ENCODE data around the gene SSTR3. TPM values are rescaled to one million over a fixed set of nuclear protein-coding genes. Genes with fewer than 3 reads are reported as not detected.

SSTR3 gene
- total and polyA plus RNA-seq, 9 of the 15 experiments (the other 6 are each of a cell fraction or from before 2014, with no cell fraction given): 0.03 TPM; not detected in 8

DNA sequence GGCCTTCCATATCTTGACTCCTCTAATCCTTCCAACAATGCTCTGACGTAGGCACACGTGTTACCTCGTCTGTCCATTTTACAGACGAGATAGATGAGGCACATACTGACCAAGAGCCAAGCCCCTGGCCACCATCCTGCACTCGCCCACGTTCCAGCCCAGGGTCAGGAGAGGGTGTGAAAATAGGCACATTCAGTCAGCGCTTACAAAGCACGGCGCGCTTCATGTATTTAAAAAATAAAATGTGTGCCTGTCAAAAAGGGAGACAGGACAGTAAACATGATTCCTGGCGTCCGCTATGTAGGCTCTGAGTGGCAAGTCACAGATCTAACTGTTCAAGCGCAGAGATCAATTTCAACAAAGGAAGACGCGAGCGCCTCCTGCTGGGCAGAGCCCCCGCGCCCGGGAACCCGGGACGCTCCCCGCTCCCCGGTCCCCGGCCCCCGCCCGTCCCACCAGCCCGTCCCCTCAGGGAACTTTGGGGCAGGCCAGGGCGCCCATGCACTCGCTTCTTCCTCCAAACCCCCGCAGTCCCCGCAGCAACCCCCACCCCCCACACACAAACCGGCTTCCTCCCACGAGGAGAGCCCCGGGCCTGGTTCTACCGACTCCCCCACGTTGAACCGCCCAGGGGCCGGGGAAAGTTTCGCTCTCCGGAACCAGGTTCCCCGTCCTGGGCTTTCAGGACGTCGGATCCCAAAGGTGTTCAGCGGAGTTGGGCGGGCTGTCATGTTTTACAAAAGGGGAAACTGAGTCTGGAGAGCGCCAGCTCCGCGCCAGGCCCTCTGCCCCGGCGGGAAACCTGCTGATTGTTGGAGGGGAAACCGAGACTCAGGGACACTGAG lies 13.8 kb downstream of the SSTR3 start (continued):
- TF ChIP-seq, protein P1, sequence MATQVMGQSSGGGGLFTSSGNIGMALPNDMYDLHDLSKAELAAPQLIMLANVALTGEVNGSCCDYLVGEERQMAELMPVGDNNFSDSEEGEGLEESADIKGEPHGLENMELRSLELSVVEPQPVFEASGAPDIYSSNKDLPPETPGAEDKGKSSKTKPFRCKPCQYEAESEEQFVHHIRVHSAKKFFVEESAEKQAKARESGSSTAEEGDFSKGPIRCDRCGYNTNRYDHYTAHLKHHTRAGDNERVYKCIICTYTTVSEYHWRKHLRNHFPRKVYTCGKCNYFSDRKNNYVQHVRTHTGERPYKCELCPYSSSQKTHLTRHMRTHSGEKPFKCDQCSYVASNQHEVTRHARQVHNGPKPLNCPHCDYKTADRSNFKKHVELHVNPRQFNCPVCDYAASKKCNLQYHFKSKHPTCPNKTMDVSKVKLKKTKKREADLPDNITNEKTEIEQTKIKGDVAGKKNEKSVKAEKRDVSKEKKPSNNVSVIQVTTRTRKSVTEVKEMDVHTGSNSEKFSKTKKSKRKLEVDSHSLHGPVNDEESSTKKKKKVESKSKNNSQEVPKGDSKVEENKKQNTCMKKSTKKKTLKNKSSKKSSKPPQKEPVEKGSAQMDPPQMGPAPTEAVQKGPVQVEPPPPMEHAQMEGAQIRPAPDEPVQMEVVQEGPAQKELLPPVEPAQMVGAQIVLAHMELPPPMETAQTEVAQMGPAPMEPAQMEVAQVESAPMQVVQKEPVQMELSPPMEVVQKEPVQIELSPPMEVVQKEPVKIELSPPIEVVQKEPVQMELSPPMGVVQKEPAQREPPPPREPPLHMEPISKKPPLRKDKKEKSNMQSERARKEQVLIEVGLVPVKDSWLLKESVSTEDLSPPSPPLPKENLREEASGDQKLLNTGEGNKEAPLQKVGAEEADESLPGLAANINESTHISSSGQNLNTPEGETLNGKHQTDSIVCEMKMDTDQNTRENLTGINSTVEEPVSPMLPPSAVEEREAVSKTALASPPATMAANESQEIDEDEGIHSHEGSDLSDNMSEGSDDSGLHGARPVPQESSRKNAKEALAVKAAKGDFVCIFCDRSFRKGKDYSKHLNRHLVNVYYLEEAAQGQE (IDR thresholded peaks at IDR 0.05; ENCODE audit: borderline replicate concordance): peak; percentile 36; the same call in 1 of the 2 replicates
- TF ChIP-seq, protein P1 (CRISPR knock-in tag; IDR thresholded peaks at IDR 0.05; ENCODE audit: low read depth): no peak
- TF ChIP-seq ZNF121 (CRISPR knock-in tag; conservative IDR thresholded peaks at IDR 0.05): peak; percentile 45
- no peak for TF ChIP-seq GATAD2A (IDR thresholded peaks at IDR 0.05)
- TF ChIP-seq DNMT1 (IDR thresholded peaks at IDR 0.05): no peak
- TF ChIP-seq BCOR (IDR thresholded peaks at IDR 0.05): peak; percentile 87
- no peak for TF ChIP-seq TAF9B (IDR thresholded peaks at IDR 0.05; ENCODE audit: partially characterized antibody)
- no peak for TF ChIP-seq MYC (IDR thresholded peaks at IDR 0.05; ENCODE audit: low read depth, low read length)
- TF ChIP-seq MYC (CRISPR knock-in tag; IDR thresholded peaks at IDR 0.05; ENCODE audit: borderline replicate concordance, low read depth): no peak
- TF ChIP-seq CTCF (IDR thresholded peaks at IDR 0.05 in 2 of 3, conservative IDR thresholded peaks at IDR 0.05 in 1 of 3; ENCODE audit: insufficient read depth in 2 of 3, low read depth in 1 of 3, low read length in 3 of 3): peak; percentile 63 to 72 (median 69)
- TF ChIP-seq HNRNPH1 (optimal IDR thresholded peaks at IDR 0.05; ENCODE audit: low read depth, low read length): no peak
- peak; percentile 22 for TF ChIP-seq CTCFL (IDR thresholded peaks at IDR 0.05; ENCODE audit: borderline replicate concordance, insufficient read depth, low read depth, low read length, poor library complexity, severe bottlenecking)
- 0 out of 4 replicates have a peak, but pooled peaks of 1 of the 2 experiments have one; percentile 23 for TF ChIP-seq FOXK2 (conservative IDR thresholded peaks at IDR 0.05 in 1 of 2, IDR thresholded peaks at IDR 0.05 in 1 of 2; ENCODE audit: low read depth in 2 of 2)

Measured in K562 (cell line).